Measurements from ENCODE around the gene TSEN15.

DNA sequence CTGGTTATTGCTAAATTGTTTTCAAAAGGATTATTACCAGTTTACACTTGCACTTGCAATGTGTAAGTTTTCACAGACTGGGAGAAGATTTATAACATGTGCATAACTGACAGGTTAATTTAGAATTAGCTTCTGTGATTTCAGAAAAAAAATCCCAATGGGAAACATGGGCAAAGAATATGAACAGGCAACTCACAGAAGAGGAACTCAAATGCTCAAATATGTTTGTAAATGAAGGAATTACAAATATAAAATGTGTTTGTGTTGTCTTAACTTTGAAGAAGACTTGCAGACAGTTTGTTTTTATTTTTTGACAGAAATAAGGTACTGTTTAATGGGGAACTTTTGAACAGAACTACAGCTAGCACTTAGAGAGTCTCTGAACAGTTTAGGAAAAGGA lies 8.4 kb downstream of the TSEN15 start:
- TF ChIP-seq, protein P1, sequence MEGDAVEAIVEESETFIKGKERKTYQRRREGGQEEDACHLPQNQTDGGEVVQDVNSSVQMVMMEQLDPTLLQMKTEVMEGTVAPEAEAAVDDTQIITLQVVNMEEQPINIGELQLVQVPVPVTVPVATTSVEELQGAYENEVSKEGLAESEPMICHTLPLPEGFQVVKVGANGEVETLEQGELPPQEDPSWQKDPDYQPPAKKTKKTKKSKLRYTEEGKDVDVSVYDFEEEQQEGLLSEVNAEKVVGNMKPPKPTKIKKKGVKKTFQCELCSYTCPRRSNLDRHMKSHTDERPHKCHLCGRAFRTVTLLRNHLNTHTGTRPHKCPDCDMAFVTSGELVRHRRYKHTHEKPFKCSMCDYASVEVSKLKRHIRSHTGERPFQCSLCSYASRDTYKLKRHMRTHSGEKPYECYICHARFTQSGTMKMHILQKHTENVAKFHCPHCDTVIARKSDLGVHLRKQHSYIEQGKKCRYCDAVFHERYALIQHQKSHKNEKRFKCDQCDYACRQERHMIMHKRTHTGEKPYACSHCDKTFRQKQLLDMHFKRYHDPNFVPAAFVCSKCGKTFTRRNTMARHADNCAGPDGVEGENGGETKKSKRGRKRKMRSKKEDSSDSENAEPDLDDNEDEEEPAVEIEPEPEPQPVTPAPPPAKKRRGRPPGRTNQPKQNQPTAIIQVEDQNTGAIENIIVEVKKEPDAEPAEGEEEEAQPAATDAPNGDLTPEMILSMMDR (IDR thresholded peaks at IDR 0.05; ENCODE audit: insufficient read depth, low read length, poor library complexity, severe bottlenecking), result no peak
- no peak for TF ChIP-seq EZH2phosphoT487 (conservative IDR thresholded peaks at IDR 0.05; ENCODE audit: low read length)

Data from SU-DHL-6 (cell line).